ENCODE measurements around the gene GPR35.

DNA sequence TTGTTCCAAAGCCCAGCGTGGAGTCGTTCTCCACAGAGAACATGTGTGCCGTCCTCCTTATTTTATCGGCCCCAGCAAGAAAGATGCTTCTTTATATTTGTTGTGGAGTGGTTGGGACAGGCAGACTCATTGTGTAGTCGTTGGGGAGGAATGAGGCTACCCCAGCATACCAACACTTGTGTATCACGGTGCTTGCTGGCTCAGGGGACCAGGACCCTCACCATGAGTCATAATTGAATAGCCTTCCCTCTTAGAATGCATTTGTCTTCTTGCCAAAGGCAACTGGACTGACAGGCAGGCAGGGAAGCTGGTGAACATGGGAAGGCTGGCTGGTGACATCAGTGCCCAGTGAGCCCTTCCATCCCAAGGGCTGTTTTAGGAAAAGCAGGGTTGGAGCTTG is 34.1 kb upstream of the GPR35 start:
- TF ChIP-seq EZH2 (IDR thresholded peaks at IDR 0.05; ENCODE audit: low read length), result no peak
- TF ChIP-seq, protein P1, sequence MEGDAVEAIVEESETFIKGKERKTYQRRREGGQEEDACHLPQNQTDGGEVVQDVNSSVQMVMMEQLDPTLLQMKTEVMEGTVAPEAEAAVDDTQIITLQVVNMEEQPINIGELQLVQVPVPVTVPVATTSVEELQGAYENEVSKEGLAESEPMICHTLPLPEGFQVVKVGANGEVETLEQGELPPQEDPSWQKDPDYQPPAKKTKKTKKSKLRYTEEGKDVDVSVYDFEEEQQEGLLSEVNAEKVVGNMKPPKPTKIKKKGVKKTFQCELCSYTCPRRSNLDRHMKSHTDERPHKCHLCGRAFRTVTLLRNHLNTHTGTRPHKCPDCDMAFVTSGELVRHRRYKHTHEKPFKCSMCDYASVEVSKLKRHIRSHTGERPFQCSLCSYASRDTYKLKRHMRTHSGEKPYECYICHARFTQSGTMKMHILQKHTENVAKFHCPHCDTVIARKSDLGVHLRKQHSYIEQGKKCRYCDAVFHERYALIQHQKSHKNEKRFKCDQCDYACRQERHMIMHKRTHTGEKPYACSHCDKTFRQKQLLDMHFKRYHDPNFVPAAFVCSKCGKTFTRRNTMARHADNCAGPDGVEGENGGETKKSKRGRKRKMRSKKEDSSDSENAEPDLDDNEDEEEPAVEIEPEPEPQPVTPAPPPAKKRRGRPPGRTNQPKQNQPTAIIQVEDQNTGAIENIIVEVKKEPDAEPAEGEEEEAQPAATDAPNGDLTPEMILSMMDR (optimal IDR thresholded peaks at IDR 0.05 in 1 of 3, IDR thresholded peaks at IDR 0.05 in 1 of 3, conservative IDR thresholded peaks at IDR 0.05 in 1 of 3; ENCODE audit: extremely low read depth in 1 of 3, insufficient read depth in 2 of 3, low read length in 3 of 3), result no peak
